GM10248 (cell line): ENCODE data around the gene POLE.

Experiments used
- CTCF ChIA-PET: fragments of 300-600 bp; sonication (Branson Sonifier 250); formaldehyde crosslinking; extraction: SDS; loops from one replicate; lab custom pipeline; 2021; ENCODE audit warnings: antibody characterized with exemption; lab: Yijun Ruan, JAX
- POLR2A ChIA-PET: fragments of 350-650 bp; sonication (Branson Sonifier 250); formaldehyde crosslinking; extraction: SDS; loops from one replicate; lab custom pipeline; 2020; ENCODE audit warnings: antibody characterized with exemption; lab: Yijun Ruan, JAX
- DNase-seq: peaks from one replicate; pipeline ENCODE4 v3.0.0; 2012; ENCODE audit errors: extremely low spot score
- CTCF ChIP-seq: IDR thresholded peaks from 2 replicates; pipeline ENCODE4 v1.5.1; 2012; ENCODE audit warnings: mild to moderate bottlenecking, low read depth; ENCODE audit errors: extremely low read depth, missing control alignments, control extremely low read depth

POLE gene

GRCh38 chr12:132588821-132589669, 98.1 kb downstream of the POLE start:
- ChIA-PET POLR2A (no interaction called here), CTCF (interaction anchor here (1.0 to 1.1 kb wide), 2 partner anchors 20 to 37 kb away, joined by 3 read pairs; no protein-coding TSS in a partner anchor)
- no peak for TF ChIP-seq CTCF
- no peak for DNase-seq

GRCh38 chr12:132588319-132588718, 98.8 kb downstream of the POLE start:
- no peak for TF ChIP-seq CTCF
- no peak for DNase-seq
- POLR2A ChIA-PET = no interaction called here
- CTCF ChIA-PET = no interaction called here

DNA sequence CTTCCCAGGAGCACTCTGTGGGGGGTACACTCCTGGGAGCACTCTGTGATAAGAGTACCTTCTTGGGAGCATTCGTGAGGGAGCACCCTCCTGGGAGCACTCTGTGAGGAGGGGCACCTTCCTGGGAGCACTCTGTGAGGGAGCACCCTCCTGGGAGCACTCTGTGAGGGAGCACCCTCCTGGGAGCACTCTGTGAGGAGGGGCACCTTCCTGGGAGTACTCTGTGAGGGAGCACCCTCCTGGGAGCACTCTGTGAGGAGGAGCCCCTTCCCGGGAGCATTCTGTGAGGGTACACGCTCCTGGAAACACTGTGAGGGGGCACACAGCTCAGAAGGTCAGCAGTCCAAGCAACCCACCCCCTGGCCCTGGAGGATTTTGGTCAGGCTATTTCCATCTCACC, 99.4 kb downstream of the POLE start:
- POLR2A ChIA-PET = no interaction called here
- CTCF ChIA-PET = interaction anchor here (1.2 kb wide), 1 partner anchor 8 kb away, joined by 3 read pairs; no protein-coding TSS in a partner anchor
- TF ChIP-seq CTCF = no peak
- no peak for DNase-seq

DNA sequence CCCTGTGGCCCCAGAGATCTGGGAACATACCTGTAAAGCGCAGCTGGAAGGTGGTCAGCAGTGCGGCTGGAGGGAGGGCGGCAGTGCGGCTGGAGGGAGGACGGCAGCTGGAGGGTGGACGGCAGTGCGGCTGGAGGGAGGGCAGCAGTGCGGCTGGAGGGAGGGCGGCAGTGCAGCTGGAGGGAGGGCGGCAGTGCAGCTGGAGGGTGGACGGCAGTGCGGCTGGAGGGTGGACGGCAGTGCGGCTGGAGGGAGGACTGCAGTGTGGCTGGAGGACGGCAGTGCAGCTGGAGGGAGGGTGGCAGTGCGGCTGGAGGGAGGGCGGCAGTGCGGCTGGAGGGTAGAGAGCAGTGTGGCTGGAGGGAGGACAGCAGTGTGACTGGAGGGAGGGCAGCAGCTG, 100.2 kb downstream of the POLE start:
- DNase-seq = no peak
- POLR2A ChIA-PET = no interaction called here
- TF ChIP-seq CTCF = no peak
- CTCF ChIA-PET = interaction anchor here (1.2 kb wide), 1 partner anchor 9 kb away, joined by 3 read pairs; no protein-coding TSS in a partner anchor

DNA sequence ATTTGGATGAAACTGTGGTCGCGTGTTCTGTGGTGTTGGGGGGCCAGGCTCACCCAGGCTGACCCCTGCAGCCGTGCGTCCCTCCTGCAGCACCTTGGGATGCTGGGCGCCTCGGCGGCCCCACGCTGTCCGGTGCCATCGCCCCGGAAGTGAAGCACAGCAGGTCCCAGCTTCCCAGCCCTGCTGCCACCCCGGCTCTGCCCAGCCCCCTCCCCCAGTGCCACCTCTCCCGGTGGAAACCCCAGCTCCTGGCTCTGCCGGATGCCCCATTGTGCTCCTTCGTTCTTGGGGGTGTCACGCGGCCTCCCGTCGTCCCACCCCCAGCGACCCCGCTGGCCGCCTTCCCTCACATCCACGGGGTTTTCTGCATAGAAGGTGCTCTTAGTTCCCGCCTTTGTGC, 102.0 kb downstream of the POLE start:
- no peak for DNase-seq
- CTCF ChIA-PET = interaction anchor here (1.3 kb wide), 1 partner anchor 24 kb away, joined by 3 read pairs; no protein-coding TSS in a partner anchor
- no peak for TF ChIP-seq CTCF
- POLR2A ChIA-PET = no interaction called here

DNA sequence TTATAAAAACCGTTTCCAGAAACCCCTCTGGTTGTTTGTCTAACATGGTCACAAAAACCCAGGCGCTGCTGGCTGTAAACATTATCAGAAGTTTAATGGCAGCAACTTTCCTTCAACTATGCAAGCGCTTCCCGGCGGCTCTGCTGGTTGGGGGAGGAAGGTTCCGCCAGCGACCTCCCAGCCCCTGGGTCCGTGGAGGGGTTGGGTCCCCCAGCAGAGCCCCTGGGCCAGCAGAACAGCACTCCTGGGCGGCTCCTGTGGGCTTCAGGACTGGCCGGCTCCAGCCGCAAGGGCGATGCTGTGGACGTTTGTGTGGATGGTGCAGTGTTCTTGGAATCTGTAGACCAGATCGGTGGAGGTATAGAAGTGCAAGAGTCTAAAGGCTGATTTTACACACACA, 102.7 kb downstream of the POLE start:
- DNase-seq = no peak
- CTCF ChIA-PET = no interaction called here
- TF ChIP-seq CTCF = no peak
- POLR2A ChIA-PET = no interaction called here
